ENCODE measurements around the gene CALN1.
A peak's percentile ranks its signal among the peaks of the same experiment; 100 is the strongest.

The CALN1 gene

DNA sequence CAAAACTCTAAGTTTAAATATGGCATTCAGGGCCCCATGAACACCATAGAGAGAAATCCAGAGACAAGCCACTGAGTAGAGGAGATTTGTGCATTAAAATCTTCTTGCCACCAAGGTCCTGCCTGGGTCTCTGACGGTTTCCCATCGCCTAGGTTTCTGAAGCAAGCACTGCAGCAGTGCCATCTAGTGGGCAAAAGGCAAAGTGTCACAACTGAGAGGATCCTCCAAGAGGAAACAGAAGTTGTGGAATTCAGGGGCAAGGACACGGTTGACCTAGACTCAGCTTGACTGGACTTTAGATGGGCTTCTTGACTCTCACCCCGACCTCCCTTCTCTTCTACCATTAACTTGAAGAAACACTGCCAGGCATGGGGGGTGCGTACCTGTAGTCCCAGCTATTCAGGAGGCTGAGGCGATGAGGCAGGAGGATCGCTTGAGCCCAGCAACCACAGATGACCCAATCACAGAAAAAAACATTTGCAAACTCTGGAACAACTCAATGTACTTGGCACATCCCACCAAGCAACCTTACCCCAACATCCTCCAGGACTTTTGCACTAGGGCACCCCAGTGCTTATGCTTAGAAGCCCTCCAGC, 676.1 kb downstream of the CALN1 start:
- DNase-seq: peak in 11 of 14 donors; percentile 1 to 54 (median 17)

- peak; percentile 2 to 87 (median 48) for DNase-seq
These were observed 678.8 kb downstream of the CALN1 start for GRCh38 chr7:71733107-71733870.

- DNase-seq: no peak
These were observed 680.4 kb downstream of the CALN1 start for GRCh38 chr7:71731740-71732139.
